Epithelial cell of esophagus (primary cell): Measurements from ENCODE around the gene FSTL1.

Experiments
- DNase-seq: peaks from one replicate; pipeline ENCODE4 v3.0.0; 2010; ENCODE audit warnings: low read depth
- H3K4me3 ChIP-seq: 2 replicates; pipeline ENCODE4 v1.5.1; 2011; ENCODE audit warnings: mild to moderate bottlenecking, low read length, control low read depth
- CTCF ChIP-seq: IDR thresholded peaks from 2 replicates; pipeline ENCODE4 v1.5.1; 2011; ENCODE audit warnings: low read depth, mild to moderate bottlenecking, low read length, control low read depth, inconsistent platforms; ENCODE audit not compliant: insufficient read depth; ENCODE audit errors: missing control alignments

FSTL1 gene

DNA sequence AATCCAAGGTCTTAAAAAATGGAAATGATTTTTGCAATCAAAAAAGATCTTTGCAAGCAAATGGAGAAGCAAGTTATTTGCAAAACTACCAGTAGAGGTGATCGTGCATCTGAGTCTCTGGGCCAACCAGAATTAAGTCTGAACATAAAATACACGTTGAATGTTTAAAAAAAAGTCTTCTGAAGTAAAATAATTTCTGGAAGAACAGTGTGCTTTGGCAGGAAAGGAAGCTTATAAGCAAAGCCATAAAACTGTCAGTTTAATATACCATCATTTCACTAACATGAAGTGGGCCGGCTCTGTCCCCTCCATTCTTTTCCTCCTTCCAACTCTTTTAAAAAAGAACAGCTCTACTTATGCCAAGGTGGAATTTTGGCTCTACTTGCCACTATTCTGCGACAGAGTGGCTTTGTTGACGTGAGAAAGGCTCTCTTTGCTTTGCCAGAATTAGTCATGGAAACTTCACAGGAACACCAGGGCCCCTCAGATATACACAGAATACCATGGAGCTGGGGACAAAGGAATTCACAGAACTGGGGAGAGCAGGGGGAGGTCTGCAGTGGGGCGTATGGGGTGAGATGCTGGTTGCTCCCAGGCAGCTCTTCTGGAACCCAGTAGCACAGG, 29.8 kb downstream of the FSTL1 start:
- TF ChIP-seq CTCF: peak; percentile 13
- DNase-seq: no peak
- no peak overlapping the region for H3K4me3 ChIP-seq

DNA sequence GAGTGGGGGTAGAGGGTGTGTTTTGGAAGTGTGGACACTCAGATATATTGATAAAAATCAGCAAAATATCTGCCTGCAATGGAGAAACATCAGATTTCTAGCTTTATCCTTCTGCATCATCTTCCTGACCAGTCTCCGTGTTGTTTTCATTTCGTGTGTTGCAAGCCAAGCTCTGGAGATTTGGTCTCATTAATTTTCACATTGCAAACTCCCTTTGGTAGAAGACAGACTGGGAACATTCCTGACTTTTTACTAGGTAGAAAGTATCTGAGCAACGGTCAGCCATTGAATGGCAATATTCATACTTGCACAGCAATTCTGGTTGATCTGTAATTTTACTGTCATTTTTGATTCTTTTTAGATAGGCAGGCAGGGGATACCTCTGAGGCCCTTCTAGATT, 30.4 kb downstream of the FSTL1 start:
- H3K4me3 ChIP-seq: no peak overlapping the region
- TF ChIP-seq CTCF: no peak
- no peak for DNase-seq

GRCh38 chr3:120419797-120420196, 31.0 kb downstream of the FSTL1 start:
- H3K4me3 ChIP-seq: no peak overlapping the region
- no peak for DNase-seq
- no peak for TF ChIP-seq CTCF

- peak; percentile 83 for TF ChIP-seq CTCF
- DNase-seq: peak; percentile 75
- H3K4me3 ChIP-seq: no peak overlapping the region
Measured at GRCh38 chr3:120418866-120419490, 31.8 kb downstream of the FSTL1 start.

DNA sequence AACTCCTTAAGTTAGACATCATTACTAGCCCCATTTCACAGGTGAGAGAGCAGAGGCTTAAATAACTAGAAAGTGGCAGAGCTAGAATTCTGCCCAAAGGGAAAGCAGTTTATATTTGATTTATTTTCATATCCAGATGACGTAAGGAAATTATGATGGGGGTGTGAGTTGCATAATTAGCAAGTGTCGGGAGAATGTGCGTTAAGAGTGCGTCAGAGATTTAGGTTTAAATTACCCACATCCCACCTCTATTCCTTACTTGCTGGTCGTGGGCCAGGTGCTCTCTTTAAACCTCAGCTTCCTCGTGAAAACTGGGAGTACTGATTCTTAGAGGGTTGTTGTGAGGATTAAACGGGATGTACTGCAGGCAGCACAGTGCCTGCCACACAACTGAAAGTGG, 32.3 kb downstream of the FSTL1 start:
- no peak overlapping the region for H3K4me3 ChIP-seq
- TF ChIP-seq CTCF: no peak
- peak; percentile 19 for DNase-seq

DNA sequence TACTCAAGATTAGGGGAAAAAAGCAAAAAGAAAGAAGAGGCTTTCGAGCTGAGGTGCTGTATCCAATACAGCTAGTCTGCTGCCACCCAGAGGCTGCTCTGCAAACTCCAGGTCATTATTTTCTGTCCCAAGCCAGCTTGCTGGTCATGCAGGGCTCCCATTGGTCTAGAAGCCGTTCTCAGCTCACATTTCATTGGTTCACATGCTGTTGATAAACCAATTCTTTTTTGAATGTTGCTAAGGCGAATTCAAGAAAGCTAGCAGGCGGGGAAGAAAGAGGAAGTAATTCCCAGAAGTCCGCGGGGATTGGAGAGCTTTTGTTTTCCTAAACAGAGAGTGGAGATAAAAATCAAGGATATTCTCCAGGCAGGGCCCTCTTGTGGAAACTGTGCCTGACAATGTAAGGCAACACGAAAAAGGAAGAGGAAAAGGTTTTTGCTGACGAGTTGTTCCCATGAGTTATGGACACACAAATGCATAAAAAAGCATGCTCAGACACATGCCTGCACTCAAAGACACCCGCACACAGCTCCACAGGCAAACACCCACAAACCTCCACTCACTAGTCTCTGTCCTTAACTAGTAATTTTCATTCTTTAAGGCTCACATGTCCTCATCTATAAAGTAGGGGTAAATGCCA, 33.4 kb downstream of the FSTL1 start:
- peak overlapping the region; percentile 22 for H3K4me3 ChIP-seq

More for the DNA sequence above, 33.4 kb downstream of the FSTL1 start:
- peak; percentile 85 for TF ChIP-seq CTCF
- DNase-seq: peak; percentile 98
